ENCODE data around the gene SLF2.
"Not testable (repeated sequence)": the region's sequence is repeated elsewhere in the genome, so short reads cannot be mapped to it uniquely, and the experiment has no call there.

SLF2 gene

DNA sequence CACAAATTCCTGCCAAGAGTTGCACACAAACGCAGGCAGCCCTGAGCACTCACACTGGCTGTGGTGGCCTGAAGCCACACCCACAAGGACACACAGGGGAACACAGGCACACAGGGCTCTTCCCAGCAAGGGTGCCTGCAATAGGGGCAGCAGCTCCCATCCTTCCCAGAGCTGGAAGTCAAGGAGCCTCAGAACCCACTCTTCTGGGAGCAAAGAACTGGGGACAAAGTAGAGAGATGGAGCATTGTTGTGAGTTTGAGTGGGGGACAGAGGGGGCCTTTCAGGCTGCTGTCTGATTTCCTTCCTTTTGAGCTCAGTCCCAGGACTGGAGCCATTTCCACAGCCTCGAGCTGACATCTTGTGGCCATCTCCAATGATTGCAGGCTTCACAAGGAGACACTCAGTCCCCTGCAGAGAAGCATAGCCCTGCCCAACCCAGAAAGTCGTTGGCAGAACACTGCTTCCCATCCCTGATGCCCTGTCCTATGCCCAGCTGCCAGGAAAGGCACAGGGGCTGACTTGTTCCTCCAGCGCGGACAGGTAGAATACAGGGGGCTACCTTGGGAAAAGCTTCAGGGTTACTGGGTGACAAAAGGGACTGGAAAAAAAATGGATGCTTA lies 34.4 kb upstream of the SLF2 start:
- Histone ChIP-seq H3K4me1 (ENCODE audit: control insufficient read depth in 5 of 5, insufficient read depth in 5 of 5, low read length in 5 of 5) (peaks cover 0 to 16% (median 4%) of the 10 kb centered on the region in 5 donors), H3K4me3 (ENCODE audit: low read depth in 1 of 5, low read length in 5 of 5) (no peak overlapping the region), H3K36me3 (ENCODE audit: control insufficient read depth in 5 of 5, insufficient read depth in 5 of 5, low read length in 5 of 5) (no peaks in the 10 kb centered on the region), H3K27me3 (ENCODE audit: control insufficient read depth in 5 of 5, insufficient read depth in 4 of 5, low read length in 5 of 5) (peaks cover 6 to 41% (median 31%) of the 10 kb centered on the region in 5 donors), H3K9me3 (ENCODE audit: control insufficient read depth in 5 of 5, low read length in 5 of 5) (no peaks in the 10 kb centered on the region), H3K9ac (ENCODE audit: low read length in 5 of 5) (no peak overlapping the region), H3K27ac (ENCODE audit: low read depth, low read length) (no peak overlapping the region)

GRCh38 chr10:100879741-100880360 lies 32.9 kb upstream of the SLF2 start:
- peaks cover under 1 to 35% (median 18%) of the 10 kb centered on the region in 5 donors for H3K27me3 ChIP-seq (ENCODE audit: control insufficient read depth in 5 of 5, insufficient read depth in 4 of 5, low read length in 5 of 5)
- H3K36me3 ChIP-seq (ENCODE audit: control insufficient read depth in 5 of 5, insufficient read depth in 5 of 5, low read length in 5 of 5), result no peaks in the 10 kb centered on the region
- H3K27ac ChIP-seq (ENCODE audit: low read depth, low read length), result no peak overlapping the region
- no peaks in the 10 kb centered on the region for H3K9me3 ChIP-seq (ENCODE audit: control insufficient read depth in 5 of 5, low read length in 5 of 5)
- H3K4me3 ChIP-seq (ENCODE audit: low read depth in 1 of 5, low read length in 5 of 5), result no peak overlapping the region
- H3K4me1 ChIP-seq (ENCODE audit: control insufficient read depth in 5 of 5, insufficient read depth in 5 of 5, low read length in 5 of 5), result peaks cover 0 to 16% (median 4%) of the 10 kb centered on the region in 5 donors
- no peak overlapping the region for H3K9ac ChIP-seq (ENCODE audit: low read length in 5 of 5)

- no peak overlapping the region for H3K4me3 ChIP-seq (ENCODE audit: low read depth in 1 of 5, low read length in 5 of 5)
- no peaks in the 10 kb centered on the region for H3K9me3 ChIP-seq (ENCODE audit: control insufficient read depth in 5 of 5, low read length in 5 of 5)
- H3K9ac ChIP-seq (ENCODE audit: low read length in 5 of 5), result no peak overlapping the region
- no peak overlapping the region for H3K27ac ChIP-seq (ENCODE audit: low read depth, low read length)
- H3K4me1 ChIP-seq (ENCODE audit: control insufficient read depth in 5 of 5, insufficient read depth in 5 of 5, low read length in 5 of 5), result peaks cover 0 to 16% (median 4%) of the 10 kb centered on the region in 5 donors
- H3K36me3 ChIP-seq (ENCODE audit: control insufficient read depth in 5 of 5, insufficient read depth in 5 of 5, low read length in 5 of 5), result no peaks in the 10 kb centered on the region
- H3K27me3 ChIP-seq (ENCODE audit: control insufficient read depth in 5 of 5, insufficient read depth in 4 of 5, low read length in 5 of 5), result peaks cover 0 to 18% (median 10%) of the 10 kb centered on the region in 5 donors
Observed at GRCh38 chr10:100881556-100882213, 31.1 kb upstream of the SLF2 start.

DNA sequence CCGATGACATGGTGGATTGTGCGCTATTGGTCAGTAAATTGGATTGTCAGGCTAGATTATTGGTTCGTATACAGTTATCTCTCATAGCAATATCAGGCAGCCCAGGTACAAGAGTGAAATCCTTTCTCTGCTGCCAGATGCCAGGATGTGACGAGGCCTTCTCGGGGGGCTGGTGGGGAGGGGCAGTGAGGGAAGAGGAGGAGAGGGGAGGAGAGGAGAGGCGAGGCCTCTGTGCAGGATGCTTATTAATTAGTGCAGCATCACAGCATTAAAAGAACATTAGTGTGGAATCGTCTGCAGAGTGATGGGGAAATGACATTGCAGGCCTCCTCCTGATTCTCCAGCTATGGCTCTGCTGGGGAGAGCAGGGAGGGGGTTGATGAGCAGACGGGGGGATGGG lies 30.5 kb upstream of the SLF2 start:
- H3K9me3 ChIP-seq (ENCODE audit: control insufficient read depth in 5 of 5, low read length in 5 of 5), result no peaks in the 10 kb centered on the region
- H3K9ac ChIP-seq (ENCODE audit: low read length in 5 of 5), result no peak overlapping the region
- peaks cover 0 to 18% (median 10%) of the 10 kb centered on the region in 5 donors for H3K27me3 ChIP-seq (ENCODE audit: control insufficient read depth in 5 of 5, insufficient read depth in 4 of 5, low read length in 5 of 5)
- no peaks in the 10 kb centered on the region for H3K36me3 ChIP-seq (ENCODE audit: control insufficient read depth in 5 of 5, insufficient read depth in 5 of 5, low read length in 5 of 5)
- peaks cover 0 to 16% (median 4%) of the 10 kb centered on the region in 5 donors for H3K4me1 ChIP-seq (ENCODE audit: control insufficient read depth in 5 of 5, insufficient read depth in 5 of 5, low read length in 5 of 5)
- H3K4me3 ChIP-seq (ENCODE audit: low read depth in 1 of 5, low read length in 5 of 5), result no peak overlapping the region
- H3K27ac ChIP-seq (ENCODE audit: low read depth, low read length), result no peak overlapping the region

DNA sequence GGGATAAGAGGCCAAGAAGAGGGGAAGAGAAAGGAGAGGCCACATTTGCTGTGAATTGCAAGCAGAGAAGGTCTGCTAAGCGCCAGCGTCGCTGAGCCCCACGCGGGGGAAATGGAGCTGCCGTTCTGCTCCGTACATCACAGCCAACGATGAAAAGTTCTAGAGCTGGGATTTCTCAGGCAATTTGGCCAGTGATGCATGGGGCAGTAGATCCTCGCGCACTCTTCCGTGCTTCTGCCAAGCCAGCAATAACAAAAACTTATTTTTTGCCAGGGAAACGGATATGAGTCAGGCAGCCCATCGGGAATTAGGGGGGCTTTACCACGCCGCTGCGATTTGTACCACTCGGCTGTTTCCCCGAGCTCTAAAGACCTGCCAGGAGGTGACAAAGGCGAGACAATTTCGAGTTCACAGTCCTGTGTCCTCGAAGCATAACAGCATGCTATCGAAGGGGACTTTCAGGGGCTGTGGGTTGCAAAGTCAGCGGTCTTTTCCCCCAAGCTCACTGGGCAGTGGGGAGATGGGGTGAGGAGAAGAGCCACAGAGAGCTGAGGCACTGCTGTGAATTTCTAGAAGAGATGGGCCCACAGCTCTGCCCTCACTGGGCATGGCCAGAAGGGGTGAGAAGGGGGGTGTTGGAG lies 30.0 kb upstream of the SLF2 start:
- H3K36me3 ChIP-seq (ENCODE audit: control insufficient read depth in 5 of 5, insufficient read depth in 5 of 5, low read length in 5 of 5), result no peaks in the 10 kb centered on the region
- H3K9me3 ChIP-seq (ENCODE audit: control insufficient read depth in 5 of 5, low read length in 5 of 5), result no peaks in the 10 kb centered on the region
- H3K27me3 ChIP-seq (ENCODE audit: control insufficient read depth in 5 of 5, insufficient read depth in 4 of 5, low read length in 5 of 5), result peaks cover 0 to 15% (median 13%) of the 10 kb centered on the region in 5 donors
- H3K9ac ChIP-seq (ENCODE audit: low read length in 5 of 5), result no peak overlapping the region
- H3K27ac ChIP-seq (ENCODE audit: low read depth, low read length), result no peak overlapping the region
- no peak overlapping the region for H3K4me3 ChIP-seq (ENCODE audit: low read depth in 1 of 5, low read length in 5 of 5)
- peaks cover 0 to 16% (median 4%) of the 10 kb centered on the region in 5 donors for H3K4me1 ChIP-seq (ENCODE audit: control insufficient read depth in 5 of 5, insufficient read depth in 5 of 5, low read length in 5 of 5)

DNA sequence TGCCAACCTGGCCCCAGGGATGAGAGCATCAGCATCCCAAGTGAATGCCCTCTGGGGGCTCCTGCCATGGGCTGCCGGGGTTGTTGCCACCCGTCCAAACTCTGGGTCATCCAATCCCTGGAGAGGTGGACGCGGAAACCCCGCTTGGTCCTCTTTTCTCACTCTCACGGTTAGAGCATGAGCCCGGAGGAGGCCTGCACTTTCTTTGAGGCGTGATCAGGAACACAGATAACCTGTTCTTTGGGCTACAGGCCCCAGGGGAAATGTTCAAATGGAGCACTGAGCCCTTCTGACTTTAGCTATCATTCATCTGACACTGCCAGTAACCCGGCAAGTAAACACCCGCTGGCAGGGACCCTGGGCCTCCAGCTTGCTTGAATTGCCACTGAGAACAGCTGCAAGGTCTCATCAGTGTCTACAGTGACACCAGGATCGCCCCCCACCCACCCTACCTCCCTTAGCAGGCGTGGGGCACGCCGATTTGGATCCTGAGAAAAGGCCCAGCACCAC lies 29.4 kb upstream of the SLF2 start:
- H3K27me3 ChIP-seq (ENCODE audit: control insufficient read depth in 5 of 5, insufficient read depth in 4 of 5, low read length in 5 of 5), result peaks cover 0 to 15% (median 12%) of the 10 kb centered on the region in 5 donors

GRCh38 chr10:100885611-100886010 lies 27.2 kb upstream of the SLF2 start:
- not testable (repeated sequence) for H3K4me3 ChIP-seq (ENCODE audit: low read depth in 1 of 5, low read length in 5 of 5); H3K36me3 ChIP-seq (ENCODE audit: control insufficient read depth in 5 of 5, insufficient read depth in 5 of 5, low read length in 5 of 5); H3K27ac ChIP-seq (ENCODE audit: low read depth, low read length); H3K9me3 ChIP-seq (ENCODE audit: control insufficient read depth in 5 of 5, low read length in 5 of 5); H3K9ac ChIP-seq (ENCODE audit: low read length in 5 of 5)
- Histone ChIP-seq H3K27me3 (ENCODE audit: control insufficient read depth in 5 of 5, insufficient read depth in 4 of 5, low read length in 5 of 5) (peaks cover 0 to 16% (median 7%) of the 10 kb centered on the region in 5 donors), H3K4me1 (ENCODE audit: control insufficient read depth in 5 of 5, insufficient read depth in 5 of 5, low read length in 5 of 5) (peaks cover 0 to 16% (median 4%) of the 10 kb centered on the region in 5 donors)

More for the DNA sequence above, 29.4 kb upstream of the SLF2 start:
- H3K9me3 ChIP-seq (ENCODE audit: control insufficient read depth in 5 of 5, low read length in 5 of 5), result no peaks in the 10 kb centered on the region
- peaks cover 0 to 16% (median 4%) of the 10 kb centered on the region in 5 donors for H3K4me1 ChIP-seq (ENCODE audit: control insufficient read depth in 5 of 5, insufficient read depth in 5 of 5, low read length in 5 of 5)
- H3K27ac ChIP-seq (ENCODE audit: low read depth, low read length), result no peak overlapping the region
- no peaks in the 10 kb centered on the region for H3K36me3 ChIP-seq (ENCODE audit: control insufficient read depth in 5 of 5, insufficient read depth in 5 of 5, low read length in 5 of 5)
- no peak overlapping the region for H3K4me3 ChIP-seq (ENCODE audit: low read depth in 1 of 5, low read length in 5 of 5)
- H3K9ac ChIP-seq (ENCODE audit: low read length in 5 of 5), result no peak overlapping the region

DNA sequence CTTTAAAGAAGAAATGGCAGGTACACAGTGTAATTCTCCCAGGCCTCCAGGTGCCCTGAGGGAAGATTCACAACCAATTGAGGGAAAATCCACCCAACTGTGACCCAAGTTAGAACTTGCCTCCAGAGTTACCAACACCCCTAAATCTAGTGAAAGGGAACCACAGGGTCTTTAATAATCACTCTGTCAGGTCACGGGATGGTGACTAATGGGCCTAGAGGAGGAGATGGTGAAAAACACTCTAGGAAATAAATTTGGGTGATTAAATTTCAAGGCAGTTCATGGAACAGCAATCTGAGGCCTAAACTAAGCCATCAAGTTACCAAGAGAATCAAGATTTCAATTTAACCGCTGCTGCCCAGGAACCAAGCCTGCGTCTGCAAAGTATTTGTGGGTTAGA lies 26.7 kb upstream of the SLF2 start:
- Histone ChIP-seq H3K4me3 (ENCODE audit: low read depth in 1 of 5, low read length in 5 of 5) (no peak overlapping the region), H3K27ac (ENCODE audit: low read depth, low read length) (no peak overlapping the region), H3K9me3 (ENCODE audit: control insufficient read depth in 5 of 5, low read length in 5 of 5) (no peaks in the 10 kb centered on the region), H3K4me1 (ENCODE audit: control insufficient read depth in 5 of 5, insufficient read depth in 5 of 5, low read length in 5 of 5) (peaks cover 0 to 12% (median 4%) of the 10 kb centered on the region in 5 donors), H3K36me3 (ENCODE audit: control insufficient read depth in 5 of 5, insufficient read depth in 5 of 5, low read length in 5 of 5) (no peaks in the 10 kb centered on the region), H3K27me3 (ENCODE audit: control insufficient read depth in 5 of 5, insufficient read depth in 4 of 5, low read length in 5 of 5) (peaks cover 2 to 20% (median 7%) of the 10 kb centered on the region in 5 donors), H3K9ac (ENCODE audit: low read length in 5 of 5) (no peak overlapping the region)

GRCh38 chr10:100886521-100886920 lies 26.2 kb upstream of the SLF2 start:
- peaks cover 2 to 22% (median 9%) of the 10 kb centered on the region in 5 donors for H3K27me3 ChIP-seq (ENCODE audit: control insufficient read depth in 5 of 5, insufficient read depth in 4 of 5, low read length in 5 of 5)
- H3K36me3 ChIP-seq (ENCODE audit: control insufficient read depth in 5 of 5, insufficient read depth in 5 of 5, low read length in 5 of 5), result no peaks in the 10 kb centered on the region
- H3K9ac ChIP-seq (ENCODE audit: low read length in 5 of 5), result no peak overlapping the region
- no peak overlapping the region for H3K4me3 ChIP-seq (ENCODE audit: low read depth in 1 of 5, low read length in 5 of 5)
- H3K4me1 ChIP-seq (ENCODE audit: control insufficient read depth in 5 of 5, insufficient read depth in 5 of 5, low read length in 5 of 5), result peaks cover 0 to 11% (median 4%) of the 10 kb centered on the region in 5 donors
- H3K9me3 ChIP-seq (ENCODE audit: control insufficient read depth in 5 of 5, low read length in 5 of 5), result no peaks in the 10 kb centered on the region
- no peak overlapping the region for H3K27ac ChIP-seq (ENCODE audit: low read depth, low read length)

Data from subcutaneous abdominal adipose tissue (tissue), 5 donors.